GM12892 (cell line): ENCODE results near the gene JPT2.

Source experiments
- POLR2A ChIP-seq: IDR thresholded peaks from 2 replicates; pipeline ENCODE4 v1.6.1; 2011; ENCODE audit warnings: low read depth, low read length, control low read depth
- POLR2AphosphoS5 ChIP-seq: IDR thresholded peaks from 2 replicates; pipeline ENCODE4 v1.6.1; 2011; ENCODE audit warnings: low read depth, low read length, control low read depth

DNA sequence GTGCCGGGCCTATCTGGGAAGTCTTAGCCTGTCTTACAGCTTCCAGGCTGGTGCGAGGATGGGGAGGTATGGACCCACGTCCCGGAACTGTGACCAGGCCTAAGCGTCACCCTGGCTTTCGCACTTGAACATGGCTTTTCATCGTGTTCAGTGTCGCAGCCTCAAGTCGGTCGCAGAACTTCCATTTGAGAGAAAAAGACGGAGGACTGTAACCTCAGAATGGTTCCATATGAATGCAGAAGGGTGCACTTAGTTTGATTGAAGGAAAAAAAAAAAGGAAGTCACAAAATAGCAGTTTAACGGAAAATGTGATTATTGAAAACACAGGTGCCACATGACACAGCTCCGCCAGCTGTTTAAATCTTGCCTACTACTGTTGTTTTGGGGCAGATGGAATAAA, 30.2 kb upstream of the JPT2 start:
- TF ChIP-seq POLR2A: no peak
- no peak for TF ChIP-seq POLR2AphosphoS5
